Right forelimb (tissue), 1 donor: Measurements from ENCODE around the gene ARHGAP4.

Experiments used
- DNase-seq: peaks from one replicate; pipeline ENCODE4 v3.0.0-alpha.2; 2018

The ARHGAP4 gene

DNA sequence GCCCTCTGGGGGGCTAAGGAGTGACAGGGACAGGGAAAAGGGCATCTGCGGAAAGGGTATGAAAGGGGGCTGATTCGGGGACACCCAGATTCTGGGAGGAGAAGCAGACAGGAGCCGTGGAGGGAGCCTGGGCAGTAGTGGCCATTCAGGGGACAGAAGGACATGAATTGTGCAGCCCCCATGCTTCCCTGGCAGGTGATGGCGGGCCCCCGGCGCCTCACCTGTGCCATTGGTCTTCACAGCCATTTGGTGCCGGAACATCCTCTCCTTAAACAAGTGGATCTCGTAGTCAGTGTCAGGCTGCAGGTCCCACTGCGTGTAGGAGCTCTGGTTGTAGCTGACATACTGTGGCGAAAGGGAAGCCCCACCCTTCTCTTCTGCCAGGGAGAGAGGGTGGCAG is 62.0 kb downstream of the ARHGAP4 start:
- no peak for DNase-seq

DNA sequence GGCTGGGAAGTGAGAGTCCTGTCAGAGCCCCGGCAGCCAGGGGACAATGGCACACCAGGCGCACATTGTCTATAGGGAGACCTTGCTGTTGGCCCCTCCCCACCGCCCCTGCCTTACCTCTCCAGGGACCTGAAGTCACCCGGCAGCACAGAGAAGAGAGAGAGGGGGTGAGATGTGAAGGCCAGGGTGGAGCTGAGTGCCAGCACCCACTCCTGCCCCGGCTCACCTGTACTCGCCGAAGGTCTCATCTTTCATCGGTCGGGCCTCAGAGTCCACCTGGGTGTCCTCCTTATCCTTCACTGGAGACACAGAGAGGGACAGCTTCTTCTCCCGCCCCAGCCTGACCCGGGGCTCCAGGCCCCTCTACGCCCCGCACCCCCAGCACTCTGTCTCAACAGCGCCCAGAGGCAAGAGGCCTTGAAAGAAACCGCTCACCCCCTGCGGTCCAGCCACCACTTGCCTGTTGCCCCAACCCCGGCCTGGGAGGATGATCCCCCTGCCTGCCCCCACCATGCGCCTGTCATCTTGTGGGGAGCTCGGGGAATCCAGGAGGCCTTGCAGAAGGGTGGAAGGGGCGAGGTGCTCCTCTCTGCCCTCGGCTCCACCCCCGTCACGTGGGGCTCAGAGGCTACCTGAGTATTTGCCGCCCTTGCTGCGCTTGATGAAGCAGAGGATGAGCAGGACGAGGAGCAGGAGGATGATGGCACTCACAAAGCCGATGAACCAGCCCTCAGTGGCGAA is 62.6 kb downstream of the ARHGAP4 start:
- no peak for DNase-seq

DNA sequence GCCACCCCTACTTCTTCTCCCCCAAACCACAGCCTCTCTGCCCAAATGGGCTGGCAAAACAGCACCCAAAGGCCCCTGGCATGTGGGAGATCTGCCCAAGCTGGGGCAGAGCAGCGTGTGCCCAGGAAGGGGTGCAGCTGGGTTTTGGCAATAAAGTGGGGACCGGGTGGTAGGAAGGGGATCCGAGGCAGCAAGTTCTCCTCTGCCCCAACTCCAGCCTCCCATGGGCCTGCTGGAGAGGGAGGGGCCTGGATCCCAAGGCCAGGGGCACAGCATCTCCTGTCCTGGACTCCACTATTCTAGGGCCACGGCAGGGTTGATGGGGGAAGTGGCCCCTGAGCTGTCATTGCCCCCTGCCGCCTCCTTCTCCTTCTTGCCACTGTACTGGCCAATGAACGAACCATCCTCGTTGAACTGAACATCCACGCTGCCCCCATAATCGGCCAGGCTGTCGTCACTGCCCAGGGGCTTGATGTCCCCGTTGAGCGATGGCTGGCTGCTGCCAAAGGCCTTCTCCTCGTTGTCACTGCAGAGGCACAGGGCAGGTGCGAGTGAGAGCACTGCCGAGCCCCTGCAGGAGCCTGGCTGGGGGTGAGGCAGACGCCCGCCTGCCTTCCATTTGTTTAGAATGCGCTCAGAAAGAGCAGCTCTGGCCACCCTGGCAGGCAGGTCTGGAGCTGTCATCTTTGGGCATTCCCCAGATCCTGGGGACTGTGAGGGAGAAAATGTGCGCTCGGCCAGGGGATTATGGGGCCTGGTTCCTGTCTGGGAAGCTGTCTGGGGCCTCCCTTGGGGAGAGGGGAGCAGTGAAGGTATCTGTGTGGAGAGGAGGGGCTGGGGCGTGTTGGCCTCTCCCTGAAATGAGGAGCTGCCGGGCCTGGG is 63.5 kb downstream of the ARHGAP4 start:
- no peak for DNase-seq

DNA sequence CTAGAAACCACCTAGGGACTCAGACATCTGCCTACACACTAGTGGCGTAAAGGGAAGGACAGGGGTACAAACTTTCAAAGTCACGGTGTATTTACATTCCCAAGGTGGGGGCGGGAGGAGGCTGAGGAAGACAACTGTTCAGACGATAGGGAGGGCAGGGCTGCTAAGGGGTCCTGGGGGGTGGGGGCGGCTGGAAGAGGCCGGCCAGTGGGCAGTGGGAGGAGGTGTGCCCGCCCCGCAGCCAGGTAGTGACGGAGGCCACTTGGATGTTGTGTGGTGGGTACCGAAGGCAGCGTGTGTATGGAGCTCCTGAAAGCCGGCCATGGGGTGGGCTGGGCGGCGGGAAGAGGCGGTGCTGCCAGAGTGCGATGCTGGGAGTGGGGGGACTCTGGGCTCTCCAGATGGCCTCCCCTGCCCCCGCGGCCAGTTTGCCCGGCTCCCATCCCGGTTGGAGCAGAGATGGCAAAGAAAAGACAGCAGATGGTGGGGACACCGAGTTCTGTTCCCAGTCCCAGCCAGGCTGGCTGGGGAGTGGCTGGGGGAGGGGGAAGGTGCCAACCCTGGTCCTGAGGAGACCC is 64.2 kb downstream of the ARHGAP4 start:
- DNase-seq: no peak

DNA sequence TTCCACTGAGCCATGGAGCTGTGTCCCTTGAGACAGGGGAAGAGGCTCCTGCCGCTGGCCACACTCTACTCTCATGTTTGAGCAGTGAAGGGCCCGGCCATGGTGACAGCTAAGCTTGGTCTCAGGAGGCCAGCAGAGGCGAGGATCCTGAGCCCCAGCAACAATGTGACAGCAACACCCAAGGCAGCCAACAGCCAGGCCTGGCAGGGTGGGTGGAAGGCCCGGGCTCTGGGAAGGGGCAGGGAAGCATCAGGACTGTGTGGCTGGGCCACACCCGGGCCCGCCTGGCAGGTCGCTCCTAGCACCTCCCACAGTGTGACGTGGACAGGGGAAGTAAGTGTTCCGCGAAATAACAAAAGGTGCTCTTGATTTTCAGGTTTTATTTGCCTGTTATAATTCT is 64.9 kb downstream of the ARHGAP4 start:
- DNase-seq: no peak
